8988T (cell line): ENCODE results near the gene TRPV6.
A peak's percentile ranks its signal among the peaks of the same experiment; 100 is the strongest.

Experiments used
- DNase-seq: peaks from one replicate; pipeline ENCODE4 v3.0.0; 2011

The TRPV6 gene

DNA sequence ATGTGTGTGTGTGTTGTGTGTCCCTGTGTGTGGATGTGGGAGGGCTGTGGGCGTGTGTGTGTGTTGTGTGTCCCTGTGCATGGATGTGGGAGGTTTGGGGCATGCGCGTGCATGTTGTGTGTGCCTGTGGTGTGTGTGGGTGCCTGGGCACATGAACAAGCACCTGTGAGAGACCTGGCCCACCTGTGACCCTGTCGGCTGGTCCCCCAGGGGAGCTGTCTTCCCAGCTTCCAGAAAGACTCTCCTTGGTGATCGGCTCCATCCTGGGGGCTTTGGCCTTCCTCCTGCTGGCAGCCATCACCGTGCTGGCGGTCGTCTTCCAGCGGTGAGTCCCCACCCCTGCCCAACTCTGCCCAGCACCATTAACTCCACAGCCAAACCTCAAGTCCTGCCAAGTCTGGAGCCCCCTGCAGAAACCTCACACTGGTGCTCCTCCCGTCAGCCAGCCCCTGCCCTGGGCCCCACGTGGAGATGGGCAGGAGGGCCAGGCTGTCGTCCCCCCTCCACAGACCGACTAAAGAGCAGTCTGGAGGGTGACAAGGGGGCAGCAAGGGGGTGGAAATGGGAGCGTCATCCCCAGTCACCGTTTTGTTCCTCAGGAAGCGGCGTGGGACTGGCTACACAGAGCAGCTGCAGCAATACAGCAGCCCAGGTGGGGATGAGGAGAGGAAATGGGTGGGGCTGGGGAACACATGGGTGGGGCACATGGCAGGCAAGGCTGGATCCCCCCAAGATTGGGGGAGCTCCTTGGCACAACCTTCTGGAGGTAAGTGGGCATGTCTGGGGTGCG, 18.0 kb downstream of the TRPV6 start:
- no peak for DNase-seq

DNA sequence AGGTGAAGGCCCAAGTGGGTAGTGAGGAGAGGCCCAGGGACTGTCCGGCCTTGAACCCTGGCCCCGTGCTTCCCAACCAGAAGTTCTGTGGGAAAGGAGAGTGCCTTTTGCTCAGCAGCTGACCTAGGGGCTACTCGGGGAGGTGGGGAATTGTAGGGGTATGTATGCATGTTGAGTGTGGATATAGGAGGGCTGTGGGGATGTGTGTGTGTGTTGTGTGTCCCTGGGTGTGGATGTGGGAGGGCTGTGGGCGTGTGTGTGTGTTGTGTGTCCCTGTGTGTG, 18.5 kb downstream of the TRPV6 start:
- no peak for DNase-seq

DNA sequence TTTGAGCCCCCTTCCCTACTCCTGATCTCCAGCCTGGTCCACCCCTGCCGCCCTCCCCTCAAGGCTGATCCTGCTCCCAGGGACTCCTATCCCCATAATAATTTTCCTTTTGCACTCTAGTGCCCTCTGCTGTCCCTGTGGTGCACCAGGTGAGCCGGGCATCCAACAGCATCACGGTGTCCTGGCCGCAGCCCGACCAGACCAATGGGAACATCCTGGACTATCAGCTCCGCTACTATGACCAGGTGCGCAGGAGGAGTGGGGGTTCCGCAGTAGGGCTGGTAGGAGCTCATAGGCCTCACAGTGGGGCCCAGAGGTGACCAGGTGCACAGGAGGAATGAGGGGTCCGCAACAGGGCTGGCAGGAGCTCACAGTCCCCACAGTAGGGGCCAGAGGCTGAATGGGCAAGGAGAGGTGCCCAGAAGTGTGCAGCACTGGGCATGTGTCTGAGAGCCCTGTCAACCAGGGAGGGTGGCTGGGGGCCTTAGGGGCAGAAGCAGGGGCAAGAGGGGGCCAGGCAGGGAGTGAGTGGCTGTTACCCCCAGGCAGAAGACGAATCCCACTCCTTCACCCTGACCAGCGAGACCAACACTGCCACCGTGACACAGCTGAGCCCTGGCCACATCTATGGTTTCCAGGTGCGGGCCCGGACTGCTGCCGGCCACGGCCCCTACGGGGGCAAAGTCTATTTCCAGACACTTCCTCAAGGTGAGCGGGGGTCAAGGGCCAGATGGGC, 19.0 kb downstream of the TRPV6 start:
- no peak for DNase-seq

DNA sequence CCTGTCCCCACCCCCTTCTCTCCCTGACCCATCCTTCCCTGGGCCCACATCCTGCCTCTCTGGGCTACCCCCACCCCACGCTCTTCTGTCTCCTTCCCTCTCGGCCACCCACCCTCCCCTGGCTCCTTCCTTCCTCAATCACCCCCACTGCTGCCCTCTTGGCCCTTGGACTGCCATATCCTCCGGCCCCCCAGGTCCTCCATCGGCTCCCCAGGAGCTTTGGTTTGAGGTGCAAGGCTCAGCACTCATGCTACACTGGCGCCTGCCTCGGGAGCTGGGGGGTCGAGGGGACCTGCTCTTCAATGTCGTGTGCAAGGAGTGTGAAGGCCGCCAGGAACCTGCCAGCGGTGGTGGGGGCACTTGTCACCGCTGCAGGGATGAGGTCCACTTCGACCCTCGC, 19.8 kb downstream of the TRPV6 start:
- no peak for DNase-seq

DNA sequence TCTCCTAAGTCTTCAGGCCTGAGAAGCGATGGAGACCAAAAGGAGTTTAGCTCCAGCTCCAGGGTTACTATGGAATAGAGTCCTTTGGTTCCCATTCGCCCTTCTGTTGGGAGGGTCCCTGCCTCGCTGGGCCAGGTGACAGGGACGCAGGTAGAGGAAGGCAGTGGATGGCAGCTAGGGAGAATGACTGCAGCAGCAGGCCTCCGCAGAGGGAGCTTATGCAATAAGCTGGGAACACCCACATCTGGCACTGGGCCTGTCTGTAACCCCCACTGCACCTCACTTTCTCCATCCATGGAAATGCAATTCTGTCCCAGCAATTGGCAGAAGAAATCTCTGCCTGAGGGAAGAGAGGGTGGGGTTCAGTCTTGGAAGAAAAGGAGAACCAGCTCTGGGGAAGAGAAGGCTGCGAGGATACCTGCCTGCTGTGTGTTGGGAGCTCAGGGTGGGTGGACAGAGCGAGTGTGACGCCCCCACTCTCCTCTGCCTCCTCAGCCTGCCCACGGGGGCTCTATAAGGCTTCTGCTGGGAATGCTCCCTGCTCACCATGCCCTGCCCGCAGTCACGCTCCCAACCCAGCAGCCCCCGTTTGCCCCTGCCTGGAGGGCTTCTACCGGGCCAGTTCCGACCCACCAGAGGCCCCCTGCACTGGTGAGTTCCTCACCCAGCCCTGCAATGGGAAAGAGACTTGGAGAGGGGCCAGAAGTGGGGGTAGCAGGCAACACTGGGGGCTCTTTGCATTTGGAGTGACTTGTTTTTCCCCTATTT, 20.4 kb downstream of the TRPV6 start:
- DNase-seq, result no peak

DNA sequence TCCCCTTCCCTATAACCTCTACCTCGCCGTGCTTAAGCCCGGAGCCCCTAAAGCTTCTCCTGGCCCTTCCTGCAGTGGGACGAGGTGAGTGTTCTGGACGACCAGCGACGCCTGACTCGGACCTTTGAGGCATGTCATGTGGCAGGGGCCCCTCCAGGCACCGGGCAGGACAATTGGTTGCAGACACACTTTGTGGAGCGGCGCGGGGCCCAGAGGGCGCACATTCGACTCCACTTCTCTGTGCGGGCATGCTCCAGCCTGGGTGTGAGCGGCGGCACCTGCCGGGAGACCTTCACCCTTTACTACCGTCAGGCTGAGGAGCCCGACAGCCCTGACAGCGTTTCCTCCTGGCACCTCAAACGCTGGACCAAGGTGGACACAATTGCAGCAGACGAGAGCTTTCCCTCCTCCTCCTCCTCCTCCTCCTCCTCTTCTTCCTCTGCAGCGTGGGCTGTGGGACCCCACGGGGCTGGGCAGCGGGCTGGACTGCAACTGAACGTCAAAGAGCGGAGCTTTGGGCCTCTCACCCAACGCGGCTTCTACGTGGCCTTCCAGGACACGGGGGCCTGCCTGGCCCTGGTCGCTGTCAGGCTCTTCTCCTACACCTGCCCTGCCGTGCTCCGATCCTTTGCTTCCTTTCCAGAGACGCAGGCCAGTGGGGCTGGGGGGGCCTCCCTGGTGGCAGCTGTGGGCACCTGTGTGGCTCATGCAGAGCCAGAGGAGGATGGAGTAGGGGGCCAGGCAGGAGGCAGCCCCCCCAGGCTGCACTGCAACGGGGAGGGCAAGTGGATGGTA, 21.5 kb downstream of the TRPV6 start:
- DNase-seq, result no peak

DNA sequence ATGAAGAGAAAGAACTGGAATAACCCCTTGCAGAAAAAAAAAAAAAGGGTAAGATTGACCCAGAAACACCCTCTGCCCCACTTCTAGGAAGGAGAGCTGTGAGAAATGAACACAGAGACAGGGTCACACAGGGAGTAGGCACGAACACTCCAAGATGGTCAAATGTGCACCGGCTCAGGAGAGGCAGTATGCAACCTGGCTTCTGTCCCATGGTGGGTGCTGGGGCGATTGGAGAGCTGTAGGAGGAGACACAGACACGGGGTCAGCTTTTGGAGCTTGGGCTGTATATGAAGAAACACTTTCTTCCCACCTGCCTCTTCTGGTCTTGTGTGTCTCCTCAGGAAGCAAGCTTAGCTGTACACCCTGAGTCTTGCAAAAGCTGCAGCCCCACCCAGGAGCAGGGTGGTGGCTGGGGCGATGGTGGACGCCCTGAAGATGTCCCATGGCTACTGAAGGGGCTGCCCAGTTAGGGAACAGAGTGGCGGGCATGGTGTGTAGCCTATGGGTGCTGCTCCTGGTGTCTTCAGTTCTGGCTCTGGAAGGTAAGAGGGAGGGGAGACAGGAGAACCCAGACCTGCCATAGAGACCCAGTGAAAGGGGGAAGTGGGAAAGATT, 22.7 kb downstream of the TRPV6 start:
- no peak for DNase-seq

DNA sequence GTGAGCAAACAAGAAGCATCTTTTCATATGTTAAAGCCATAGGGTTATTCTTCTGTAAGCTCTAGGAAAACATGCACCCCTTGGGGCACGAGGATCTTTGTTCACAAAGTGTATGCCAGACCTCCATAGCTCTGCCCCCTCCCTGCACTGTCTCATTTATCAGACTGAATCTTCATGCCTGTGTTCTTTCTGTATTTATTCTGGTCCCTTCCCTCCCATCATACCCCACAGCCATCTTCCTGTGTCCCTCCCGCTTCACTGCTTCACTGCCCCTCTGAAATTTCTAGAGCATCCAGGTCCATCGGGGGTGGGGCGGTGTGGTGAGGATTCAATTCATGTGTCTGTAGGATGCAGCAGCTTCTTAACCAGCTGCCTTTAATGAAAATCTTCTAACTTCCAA, 23.2 kb downstream of the TRPV6 start:
- DNase-seq, result no peak

DNA sequence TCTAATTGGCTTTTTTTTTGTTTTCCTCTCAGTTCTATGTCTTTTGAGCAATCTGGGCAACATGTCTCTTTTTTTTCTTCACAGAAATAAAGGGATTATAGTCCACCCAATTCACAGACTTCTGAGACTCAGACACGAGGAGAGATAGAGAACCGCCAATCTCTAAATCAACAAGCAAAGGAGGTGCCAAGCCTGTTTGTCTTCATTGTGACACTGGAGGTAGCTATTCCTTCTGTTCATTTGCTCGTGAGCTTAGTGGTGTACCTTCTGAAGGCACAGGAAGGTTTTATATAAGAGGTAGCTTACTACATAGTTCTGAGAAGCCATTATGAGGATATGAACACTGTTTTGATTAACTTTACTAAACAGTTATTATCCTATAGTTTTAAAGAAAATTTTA, 24.6 kb downstream of the TRPV6 start:
- no peak for DNase-seq

DNA sequence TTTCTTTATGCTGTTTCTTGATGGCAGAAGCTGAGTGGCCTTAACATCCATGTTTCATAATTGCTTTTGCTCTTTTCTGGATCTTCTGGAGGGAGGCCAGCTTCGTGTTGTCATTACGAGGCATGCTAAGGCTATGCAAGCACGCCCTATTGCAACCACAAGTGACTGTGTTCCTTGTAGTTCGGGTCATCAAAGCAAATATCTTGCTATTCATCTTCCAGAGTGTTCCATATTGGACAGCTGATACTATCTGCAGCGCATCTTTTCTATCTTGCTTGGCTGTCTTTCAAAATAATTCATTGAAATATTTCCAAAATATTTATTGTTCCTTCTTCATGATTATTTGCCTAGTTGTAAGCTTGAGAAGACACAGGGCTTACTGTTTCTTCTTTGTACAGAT, 25.7 kb downstream of the TRPV6 start:
- no peak for DNase-seq

DNA sequence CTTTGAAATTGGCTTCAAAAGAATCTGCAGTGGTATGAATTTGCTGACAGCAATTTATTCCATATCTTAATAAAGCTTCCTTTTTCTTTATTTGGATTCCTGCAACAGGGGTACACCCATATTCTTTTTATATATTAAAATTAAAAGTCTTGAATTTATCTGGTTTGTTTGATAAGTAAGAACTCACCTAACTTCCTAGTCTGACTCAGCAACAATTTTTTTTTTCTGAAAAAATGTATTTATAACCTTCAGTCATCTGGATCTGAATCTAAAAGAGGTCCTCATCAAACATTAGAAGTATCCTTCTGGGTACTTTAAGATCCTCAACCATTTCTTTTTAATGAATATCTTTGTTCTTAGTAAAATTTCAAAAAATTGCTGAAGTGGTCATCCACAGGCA, 26.1 kb downstream of the TRPV6 start:
- no peak for DNase-seq

DNA sequence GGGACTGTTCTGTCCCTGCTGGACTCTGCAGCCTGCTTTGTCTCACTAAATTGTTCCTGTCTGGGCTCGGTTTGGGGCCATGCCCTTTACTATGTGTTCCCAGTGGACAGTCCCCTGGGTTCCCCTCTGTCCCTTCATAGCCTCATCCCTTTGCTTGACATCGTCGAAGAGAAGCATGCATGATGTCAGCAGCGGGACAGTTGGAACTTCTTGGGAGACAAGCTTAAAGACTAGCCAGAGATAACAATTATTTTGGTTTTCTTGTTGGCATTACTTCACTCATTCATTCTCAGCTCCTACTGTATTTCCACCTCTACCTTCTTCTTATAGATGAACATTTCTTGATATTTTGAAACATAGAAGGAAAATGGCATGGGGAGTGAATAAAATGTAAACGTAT, 27.9 kb downstream of the TRPV6 start:
- no peak for DNase-seq

DNA sequence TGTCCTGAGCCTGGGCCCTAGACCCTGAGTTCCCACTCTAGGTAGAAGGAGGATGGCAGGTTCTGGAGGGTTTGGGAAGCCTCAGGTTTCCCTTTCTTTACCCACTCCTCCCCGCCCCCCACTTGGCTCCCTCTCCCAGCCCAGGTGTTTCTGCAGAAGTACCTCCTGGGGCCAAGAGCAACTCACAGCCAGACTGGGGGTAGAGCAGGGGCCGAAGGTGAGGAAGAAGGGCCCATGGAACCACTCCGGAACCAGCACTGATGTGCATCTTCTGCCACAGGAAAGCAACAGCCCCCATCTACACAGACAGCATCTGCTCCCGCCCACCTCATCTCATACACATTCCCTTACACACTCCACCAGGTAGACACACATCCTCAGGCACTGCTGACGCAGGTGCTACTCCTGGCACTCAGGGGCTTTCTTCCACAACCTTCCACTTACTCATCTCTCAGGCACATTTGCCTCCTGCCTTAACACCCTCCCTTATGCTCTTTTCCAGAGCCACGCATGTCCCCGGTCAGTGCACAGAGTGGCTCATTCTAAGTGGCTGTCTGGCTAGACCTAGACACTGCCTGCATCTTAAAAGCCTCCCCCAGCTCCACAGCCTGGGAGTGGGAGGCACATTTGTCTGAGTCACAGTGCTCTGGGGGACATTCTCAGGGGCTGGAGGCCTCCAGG, 28.8 kb downstream of the TRPV6 start:
- no peak for DNase-seq

DNA sequence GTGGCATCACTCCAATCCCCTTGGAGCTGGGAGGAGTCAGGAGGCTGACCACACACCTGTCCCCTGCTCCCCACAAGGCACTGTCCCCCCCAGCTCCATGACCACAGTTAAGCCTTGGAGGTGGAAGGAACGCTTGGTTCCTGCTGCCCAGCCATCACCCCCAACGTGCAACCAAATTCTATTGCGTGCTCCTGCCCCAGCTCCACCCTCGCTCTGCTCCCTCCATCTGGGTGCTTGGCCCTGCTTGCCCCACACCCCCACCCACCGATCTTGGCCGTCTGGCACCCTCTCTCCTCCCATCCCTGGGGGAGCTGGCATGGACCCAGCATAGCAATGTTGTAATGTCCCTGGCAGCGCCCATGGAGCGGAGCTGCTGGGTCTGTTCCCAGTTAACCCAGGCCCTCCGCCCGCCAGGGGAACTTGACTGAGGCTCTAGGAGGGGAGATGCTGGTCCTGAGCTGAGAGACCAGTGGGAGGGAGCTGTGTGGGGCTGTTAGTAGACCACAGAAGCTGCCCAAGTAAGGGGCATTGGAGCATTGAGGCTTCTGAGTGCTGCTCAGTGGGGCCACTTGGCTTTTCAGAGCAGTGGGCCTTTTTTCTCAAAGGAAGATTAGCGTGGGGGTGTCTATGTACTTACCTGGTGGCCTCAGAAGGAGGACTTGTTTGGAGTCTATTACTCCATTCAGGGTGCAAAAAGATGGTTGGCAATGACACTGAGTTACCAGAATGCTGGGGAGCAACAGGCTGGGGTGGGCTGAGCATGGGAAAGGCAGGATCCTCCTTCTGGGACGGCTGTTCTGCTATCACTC, 29.6 kb downstream of the TRPV6 start:
- no peak for DNase-seq

DNA sequence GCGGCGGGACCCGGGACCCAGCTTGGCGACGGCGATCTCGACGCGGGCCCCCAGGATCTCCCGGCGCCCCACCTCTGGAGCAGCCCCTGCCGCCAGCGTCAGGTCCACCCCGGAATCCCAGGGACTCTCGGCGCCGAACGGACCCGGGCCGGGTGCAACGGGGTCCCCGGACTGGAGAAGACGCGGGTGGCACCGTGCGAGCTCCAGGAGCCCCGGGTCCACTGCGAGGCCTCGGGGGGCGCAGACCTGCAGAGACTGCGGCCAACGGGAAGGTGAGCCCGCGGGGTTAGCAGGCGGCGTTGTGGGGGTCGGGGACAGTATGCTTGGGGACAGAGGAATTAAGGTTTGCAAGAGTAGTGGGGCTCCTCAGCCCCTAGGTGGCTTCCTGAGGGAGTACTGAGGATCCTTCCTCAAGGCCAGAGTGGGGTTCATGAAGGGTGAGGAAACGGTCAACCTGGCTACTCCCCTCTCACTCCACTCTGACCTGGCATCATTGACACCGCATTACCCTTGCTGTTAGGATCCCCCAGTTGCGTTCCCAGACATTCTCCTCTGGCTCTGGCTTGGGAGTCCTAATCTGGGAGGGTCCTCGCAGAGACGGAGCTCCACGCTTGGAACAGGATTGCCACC, 30.3 kb downstream of the TRPV6 start:
- DNase-seq, result no peak

DNA sequence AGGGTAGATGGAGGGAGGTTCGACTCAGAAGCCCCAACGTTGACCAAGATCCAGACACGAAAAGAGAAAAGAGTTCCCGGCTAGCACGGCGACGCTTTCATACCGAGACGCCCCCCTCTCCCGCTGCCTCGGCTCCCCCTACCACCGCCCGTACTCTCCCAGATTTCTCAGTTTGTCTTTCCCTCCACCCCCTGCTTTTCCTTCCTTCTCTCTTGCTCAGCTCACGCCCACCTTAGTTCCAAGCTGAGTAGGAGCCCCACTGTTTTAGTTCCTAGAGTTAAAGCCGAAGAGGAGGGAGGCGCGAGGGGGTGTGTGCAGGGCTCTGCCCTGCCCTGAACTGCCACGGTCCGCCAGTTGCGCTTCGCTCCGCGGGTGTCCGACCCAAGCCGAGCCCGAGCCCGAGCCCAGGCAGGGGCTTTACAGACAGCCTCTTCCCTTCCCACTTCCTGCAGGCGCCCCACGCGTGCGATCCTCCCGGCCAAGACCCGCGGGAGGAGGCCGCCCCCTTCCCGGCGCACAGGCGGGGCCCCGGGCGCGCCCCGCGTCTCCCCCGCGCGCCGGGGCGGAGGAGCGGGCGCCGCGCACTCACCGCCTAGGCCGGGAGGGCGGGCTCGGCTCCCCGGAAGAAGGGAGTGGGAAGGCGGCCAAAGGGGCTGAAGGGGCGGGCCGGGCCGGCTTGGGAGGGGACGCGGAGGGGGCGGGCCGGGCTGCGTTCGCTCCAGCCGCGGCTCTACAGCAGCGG, 31.0 kb downstream of the TRPV6 start, which contains the start of gene EPHB6:
TSS of gene EPHB6 (plus strand) at position 705 of the 742 bp plus-strand sequence. CDS start 8,152 bp downstream, outside the sequence.
- no peak for DNase-seq

DNA sequence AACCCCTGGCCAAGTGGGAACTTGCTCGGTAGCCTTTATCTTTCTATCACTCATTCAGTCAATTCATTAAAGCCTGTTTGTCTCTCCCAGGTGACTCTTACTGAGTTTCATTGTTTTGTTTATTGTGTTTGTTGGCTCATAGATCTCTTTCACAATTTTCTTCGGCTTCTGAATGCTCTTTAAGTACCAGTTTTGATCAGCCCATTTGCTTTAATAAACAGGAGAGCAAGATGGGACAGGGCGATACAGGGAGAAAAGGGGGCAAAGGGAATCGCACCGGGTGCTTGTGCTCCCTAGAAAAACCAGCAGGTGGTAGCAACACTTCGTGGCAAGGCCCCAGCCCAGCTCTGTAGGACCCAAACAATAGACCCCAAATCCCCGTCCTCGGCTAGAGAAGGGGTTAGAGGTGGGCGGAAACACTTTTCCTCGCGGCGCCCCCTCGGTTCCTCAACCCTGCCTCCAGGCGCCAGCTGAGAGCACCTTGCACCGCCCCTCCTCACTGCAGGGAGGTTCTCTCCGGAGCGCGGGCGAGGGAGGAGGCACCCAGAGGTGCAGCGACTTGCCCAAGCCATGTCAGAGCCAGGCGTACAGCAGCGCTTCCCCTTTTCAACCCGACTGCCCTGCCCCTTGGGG, 31.7 kb downstream of the TRPV6 start:
- peak; percentile 72 for DNase-seq

DNA sequence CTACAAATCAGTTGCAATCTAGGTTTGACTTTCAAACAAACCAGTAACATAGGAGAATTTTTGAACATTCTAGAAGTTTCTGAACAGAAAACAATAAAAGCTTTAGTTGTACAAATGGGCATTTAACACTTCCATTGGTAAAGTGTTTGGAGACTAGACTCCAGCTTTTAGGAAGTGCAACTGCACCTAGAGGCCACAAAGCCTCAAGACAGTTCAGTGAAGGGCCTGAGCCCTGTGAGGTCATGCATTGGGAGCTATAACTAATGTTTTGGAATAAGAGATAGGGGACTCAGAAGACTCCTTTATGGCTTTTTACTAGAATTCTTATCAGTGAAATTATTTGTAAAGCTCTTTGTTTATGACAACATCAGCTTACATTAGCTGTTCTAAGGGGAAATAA, 33.6 kb downstream of the TRPV6 start:
- no peak for DNase-seq

DNA sequence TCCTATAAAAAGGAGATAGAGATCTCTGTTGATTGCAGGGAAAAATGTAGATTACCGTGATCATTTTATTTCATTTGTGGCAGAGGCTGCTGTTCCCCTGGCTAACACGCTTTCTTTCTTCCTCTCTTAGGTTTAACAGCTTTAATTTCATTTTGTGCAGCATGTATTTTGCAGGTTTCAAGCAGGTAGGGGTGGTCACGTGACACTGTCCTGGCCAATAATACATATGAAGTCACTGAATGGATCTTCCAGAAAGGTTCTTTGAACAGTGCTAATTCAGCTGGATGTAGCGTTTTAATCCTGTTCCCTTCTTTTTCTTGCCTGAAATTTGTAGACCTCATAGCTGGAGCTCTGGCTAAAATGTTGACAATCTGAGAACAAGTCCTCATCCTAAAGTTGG, 34.3 kb downstream of the TRPV6 start:
- DNase-seq, result no peak
